Psoas muscle (tissue), 8 donors: ENCODE data around the gene RPS6KA2. TPM values are rescaled to one million over a fixed set of nuclear protein-coding genes. Genes with fewer than 3 reads are reported as not detected.
A peak's percentile ranks its signal among the peaks of the same experiment; 100 is the strongest.

Experiments used
- ATAC-seq, 4 donors: fragments of 200-7000 bp; cut with Tn5 transposase; one replicate each; pipeline ENCODE4 v1.9.1; 2020; ENCODE audit warnings: moderate library complexity in 3 of 4, mild to moderate bottlenecking in 2 of 4
- DNase-seq, 2 donors: peaks; one replicate each; pipeline ENCODE4 v3.0.0-alpha.2; 2020
- H3K27ac ChIP-seq: fragments of 200-600 bp; one replicate; pipeline ENCODE4 v1.8.0; 2022
- H3K27me3 ChIP-seq, 3 donors: fragments of 200-600 bp in 1 of 3; one replicate each; pipeline versions ENCODE4 v1.6.1 to v1.8.0; 2013 to 2022; ENCODE audit warnings: low read length in 2 of 3, mild to moderate bottlenecking in 2 of 3, moderate library complexity in 1 of 3; ENCODE audit not compliant: insufficient read depth in 3 of 3
- H3K36me3 ChIP-seq, 2 donors: fragments of 200-600 bp in 1 of 2; one replicate each; pipeline versions ENCODE4 v1.6.1 to v1.8.0; 2013 to 2022; ENCODE audit warnings: low read depth in 1 of 2, mild to moderate bottlenecking in 1 of 2, moderate library complexity in 1 of 2; ENCODE audit not compliant: insufficient read depth in 1 of 2
- H3K4me1 ChIP-seq: fragments of 200-600 bp; one replicate; pipeline ENCODE4 v1.8.0; 2022
- H3K4me3 ChIP-seq: fragments of 200-600 bp; one replicate; pipeline ENCODE4 v1.8.0; 2022; ENCODE audit warnings: mild to moderate bottlenecking
- H3K9me3 ChIP-seq: fragments of 200-600 bp; one replicate; pipeline ENCODE4 v1.8.0; 2022
- WGBS, 3 donors: extraction: QIAGEN DNeasy Blood & Tissue Kit; methylation state at CpG; one replicate each; pipeline versions ENCODE4 v1.1.6 to v1.1.7; 2013; 5-methylcytosine and 5-hydroxymethylcytosine counted together
- intact Hi-C, 2 donors: fragments of 100-400 bp; cut with DNase I; formaldehyde crosslinking; loops; one replicate each; pipeline versions ENCODE4 v1.11.0 to v1.14.2; 2022
- polyA plus RNA-seq, 3 donors: library from polyadenylated mRNA; stranded (reverse); fragments of 200-250 nt; gene quantifications; one replicate each; pipeline ENCODE4 v1.2.3, GENCODE V29; 2013
- total RNA-seq, 4 donors: library from RNA; stranded (reverse); fragmentation: NEBNext Ultra II Directional in 2 of 4; extraction: Animal tissue kit (Norgen Biotek cat#: 25700) in 2 of 4; gene quantifications; one replicate each; pipeline versions ENCODE4 v1.2.1 to v1.2.4, GENCODE V29; 2021 to 2023
- TF ChIP-seq, protein P1 (sequence below): fragments of 200-600 bp; IDR thresholded peaks from one replicate; pipeline ENCODE4 v1.8.0; 2022; ENCODE audit warnings: antibody characterized with exemption
- donor health status: healthy with polysubstance abuse.
- donor health status: DM: no; HTN: no; CAD: no; lungs with moderate emphysema.
- donor health status: Bipolar disorder and iron deficiency.
- donor health status: healthy.
- donor health status: DM: yes; HTN: yes; CAD: no.
- donor health status: DM: no; HTN: no; CAD: no.
- donor health status: DM: no; HTN: no; CAD: no.
- donor health status: DM: yes; HTN: yes; CAD: no.

RPS6KA2 gene
- total and polyA plus RNA-seq, 7 donors: 7.8 to 40.4 (median 20.0) TPM

DNA sequence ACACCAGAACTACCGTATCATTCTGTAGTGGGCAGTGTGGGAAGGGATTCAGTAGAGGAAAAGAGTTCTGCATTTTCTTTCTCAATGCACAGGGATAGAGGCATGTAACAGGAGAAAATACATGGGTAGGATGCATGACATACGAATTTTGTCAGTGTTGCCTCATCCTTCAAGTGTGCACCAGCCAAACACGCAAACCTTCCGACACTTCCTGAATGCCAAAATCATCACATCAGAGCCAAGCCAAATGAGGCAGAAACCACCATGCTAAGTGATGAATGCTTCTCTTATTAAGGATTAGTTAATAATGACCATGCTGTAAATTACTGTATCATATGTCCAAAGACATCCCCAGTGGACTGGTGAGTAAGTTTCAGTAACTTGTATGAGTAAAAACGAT lies 67.8 kb downstream of the RPS6KA2 start:
- ATAC-seq: no peak
- no peak for DNase-seq
- Histone ChIP-seq H3K4me1 (peaks cover 60% of the 10 kb centered on the region), H3K4me3 (no peak overlapping the region), H3K27ac (peak overlapping the region; percentile 43), H3K27me3 (no peaks in the 10 kb centered on the region), H3K36me3 (no peaks in the 10 kb centered on the region), H3K9me3 (no peaks in the 10 kb centered on the region)
- WGBS, 3 donors: 70 to 86% (median 80%) methylated on average over 5 of the region's 5 CpGs
- TF ChIP-seq, protein P1, sequence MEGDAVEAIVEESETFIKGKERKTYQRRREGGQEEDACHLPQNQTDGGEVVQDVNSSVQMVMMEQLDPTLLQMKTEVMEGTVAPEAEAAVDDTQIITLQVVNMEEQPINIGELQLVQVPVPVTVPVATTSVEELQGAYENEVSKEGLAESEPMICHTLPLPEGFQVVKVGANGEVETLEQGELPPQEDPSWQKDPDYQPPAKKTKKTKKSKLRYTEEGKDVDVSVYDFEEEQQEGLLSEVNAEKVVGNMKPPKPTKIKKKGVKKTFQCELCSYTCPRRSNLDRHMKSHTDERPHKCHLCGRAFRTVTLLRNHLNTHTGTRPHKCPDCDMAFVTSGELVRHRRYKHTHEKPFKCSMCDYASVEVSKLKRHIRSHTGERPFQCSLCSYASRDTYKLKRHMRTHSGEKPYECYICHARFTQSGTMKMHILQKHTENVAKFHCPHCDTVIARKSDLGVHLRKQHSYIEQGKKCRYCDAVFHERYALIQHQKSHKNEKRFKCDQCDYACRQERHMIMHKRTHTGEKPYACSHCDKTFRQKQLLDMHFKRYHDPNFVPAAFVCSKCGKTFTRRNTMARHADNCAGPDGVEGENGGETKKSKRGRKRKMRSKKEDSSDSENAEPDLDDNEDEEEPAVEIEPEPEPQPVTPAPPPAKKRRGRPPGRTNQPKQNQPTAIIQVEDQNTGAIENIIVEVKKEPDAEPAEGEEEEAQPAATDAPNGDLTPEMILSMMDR: no peak
- intact Hi-C loops: loop anchor here (5.0 kb wide), 4 partner anchors 58 to 133 kb away; partner anchors contain the start of gene RPS6KA2 (in 1 of the 2)

DNA sequence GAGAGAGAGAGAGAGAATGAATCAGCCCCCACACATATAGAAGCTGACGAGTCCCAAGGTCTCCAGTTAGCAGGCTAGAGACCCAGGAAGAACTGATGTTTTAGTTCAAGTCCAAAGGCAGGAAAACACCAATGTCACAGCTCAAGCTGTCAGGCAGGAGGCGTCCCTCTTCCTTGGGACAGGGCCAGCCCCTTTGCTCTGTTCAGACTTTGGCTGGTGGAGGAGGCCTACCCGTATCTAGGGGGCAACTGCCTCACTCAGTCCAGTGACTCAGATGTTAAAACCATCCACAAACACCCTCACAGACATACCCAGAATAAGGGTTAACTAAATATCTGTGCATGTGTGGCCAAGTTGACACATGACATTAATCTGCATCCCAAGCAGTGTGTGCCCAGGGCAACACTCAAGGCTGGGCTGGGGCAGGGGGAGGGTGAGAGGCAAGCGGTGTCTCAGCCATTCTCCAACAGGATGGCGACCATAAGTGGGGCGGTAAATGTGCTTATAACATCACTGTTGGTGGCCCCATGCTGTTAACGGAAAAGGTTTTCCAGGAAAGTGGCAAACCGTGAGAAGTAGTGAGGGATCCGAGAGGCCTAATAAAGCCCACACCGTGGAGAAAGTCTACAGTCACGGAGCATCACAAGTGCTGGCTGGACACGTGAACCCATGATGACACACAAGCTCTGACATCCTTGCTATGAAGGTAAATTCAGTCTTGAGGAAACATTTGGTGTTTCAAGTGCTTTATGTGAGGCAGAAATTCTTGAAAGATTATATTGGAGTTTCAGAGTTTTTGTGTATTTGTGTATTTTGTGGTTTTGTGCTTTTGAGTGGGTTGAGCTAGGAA lies 68.7 kb downstream of the RPS6KA2 start:
- 79 to 86% (median 81%) methylated on average over 12 of the region's 12 CpGs for WGBS, 3 donors
- Histone ChIP-seq H3K27ac (peak overlapping the region; percentile 43), H3K27me3 (no peaks in the 10 kb centered on the region), H3K36me3 (no peaks in the 10 kb centered on the region), H3K4me1 (peaks cover 58% of the 10 kb centered on the region), H3K9me3 (no peaks in the 10 kb centered on the region), H3K4me3 (no peak overlapping the region)
- no peak for DNase-seq
- intact Hi-C loops: loop anchor here (5.0 kb wide), 4 partner anchors 59 to 134 kb away; partner anchors contain the start of gene RPS6KA2 (in 1 of the 2)
- TF ChIP-seq, protein P1: no peak
- no peak for ATAC-seq

DNA sequence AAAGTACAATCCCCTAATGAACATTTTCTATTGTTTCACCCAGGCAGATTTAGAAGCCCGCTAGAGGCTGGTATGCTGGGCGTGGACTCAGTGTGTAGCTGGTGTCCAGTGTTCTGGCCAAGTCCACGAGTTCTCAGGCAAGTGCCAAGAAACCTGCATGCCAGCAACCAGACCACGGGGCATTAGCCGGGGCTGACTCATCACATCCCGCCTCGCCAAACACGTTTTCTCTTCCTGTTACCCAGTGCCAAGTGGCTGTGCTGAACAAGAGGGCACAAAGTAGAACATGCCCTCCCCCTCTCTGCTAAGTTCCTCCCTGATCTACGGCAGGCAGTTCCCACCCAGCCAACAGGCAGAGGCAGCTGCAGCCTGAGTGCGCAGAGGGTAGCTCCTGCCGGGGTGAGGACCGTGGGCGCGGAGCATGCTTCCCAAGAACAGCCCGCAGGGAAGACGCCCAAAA lies 70.2 kb downstream of the RPS6KA2 start:
- Histone ChIP-seq H3K27ac (peak overlapping the region; percentile 85), H3K36me3 (no peaks in the 10 kb centered on the region), H3K4me1 (peaks cover 50% of the 10 kb centered on the region), H3K27me3 (no peaks in the 10 kb centered on the region), H3K4me3 (peak overlapping the region; percentile 37), H3K9me3 (no peaks in the 10 kb centered on the region)
- DNase-seq (peak; percentile 89 to 96), ATAC-seq (peak; percentile 90 to 93 (median 92))
- TF ChIP-seq, protein P1: no peak
- 16 to 22% (median 19%) methylated on average over 16 of the region's 16 CpGs for WGBS, 3 donors
- intact Hi-C loops: loop anchor here (5.0 kb wide), 4 partner anchors 60 to 135 kb away; partner anchors contain the start of gene RPS6KA2 (in 1 of the 2)

- H3K9me3 ChIP-seq: no peaks in the 10 kb centered on the region
- H3K27me3 ChIP-seq: no peaks in the 10 kb centered on the region
- peak overlapping the region; percentile 85 for H3K27ac ChIP-seq
- ATAC-seq: no peak
- H3K36me3 ChIP-seq: no peaks in the 10 kb centered on the region
- TF ChIP-seq, protein P1: no peak
- H3K4me1 ChIP-seq: peaks cover 46% of the 10 kb centered on the region
- H3K4me3 ChIP-seq: peak overlapping the region; percentile 3
- intact Hi-C loops: loop anchor here (5.0 kb wide), 4 partner anchors 61 to 136 kb away; partner anchors contain the start of gene RPS6KA2 (in 1 of the 2)
- no peak for DNase-seq
Measured at GRCh38 chr6:166556336-166556735, 70.7 kb downstream of the RPS6KA2 start.
